GM12801 (cell line): ENCODE results near the gene WWOX.

ENCODE experiments used
- CTCF ChIP-seq: IDR thresholded peaks from one replicate; pipeline ENCODE4 v1.5.1; 2011; ENCODE audit warnings: control low read depth; ENCODE audit not compliant: insufficient read length; ENCODE audit errors: extremely low read depth

WWOX gene

GRCh38 chr16:79209308-79209707, 1109.9 kb downstream of the WWOX start:
- TF ChIP-seq CTCF: no peak

GRCh38 chr16:79210607-79211006, 1111.2 kb downstream of the WWOX start:
- TF ChIP-seq CTCF: no peak

- TF ChIP-seq CTCF: no peak
Observed at GRCh38 chr16:79211586-79211985, 1112.1 kb downstream of the WWOX start.

DNA sequence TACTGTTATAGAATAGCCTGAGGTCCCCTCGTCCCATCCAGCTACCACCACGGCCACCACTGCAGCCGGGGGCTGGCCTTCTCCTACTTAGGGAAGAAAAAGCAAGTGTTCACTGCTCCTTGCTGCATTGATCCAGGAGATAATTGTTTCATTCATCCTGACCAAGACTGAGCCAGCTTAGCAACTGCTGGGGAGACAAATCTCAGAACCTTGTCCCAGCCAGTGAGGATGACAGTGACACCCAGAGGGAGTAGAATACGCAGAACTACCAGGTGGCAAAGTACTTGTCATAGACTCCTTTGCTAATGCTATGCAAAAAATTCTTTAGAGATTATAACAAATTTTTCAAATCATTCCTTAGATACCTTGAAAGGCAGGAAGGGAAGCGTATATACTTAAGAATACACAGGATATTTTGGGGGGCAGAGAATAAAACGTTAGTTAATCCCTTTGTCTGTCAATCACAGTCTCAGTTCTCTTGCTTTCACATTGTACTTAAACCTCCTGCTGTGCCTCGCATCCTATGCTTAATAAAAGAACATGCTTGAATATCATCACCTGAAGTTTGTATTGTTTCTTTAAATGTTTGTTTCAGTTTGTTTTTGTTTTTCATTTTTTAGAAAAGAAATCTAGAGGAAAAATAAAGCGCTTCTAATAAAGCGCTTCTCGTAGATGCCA, 1112.8 kb downstream of the WWOX start:
- TF ChIP-seq CTCF: no peak

DNA sequence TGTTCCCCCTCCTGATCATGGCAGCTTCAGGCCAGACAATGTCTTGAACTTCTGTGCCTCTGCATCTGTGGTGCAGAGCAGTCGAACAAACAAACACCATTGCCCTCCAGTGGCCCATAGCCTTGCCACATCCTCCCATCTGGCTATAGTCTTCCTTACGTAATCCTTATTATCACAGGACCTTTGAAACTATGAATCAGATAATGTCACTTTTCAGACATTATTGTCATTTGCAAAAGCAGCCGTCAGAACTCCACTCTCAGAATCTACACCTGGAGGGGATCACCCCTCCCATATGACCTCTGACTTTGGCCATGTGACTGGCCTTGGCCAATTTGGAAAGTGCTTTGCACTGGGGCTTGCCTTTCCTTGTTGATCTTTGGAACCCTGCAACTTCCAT, 1113.8 kb downstream of the WWOX start:
- no peak for TF ChIP-seq CTCF

DNA sequence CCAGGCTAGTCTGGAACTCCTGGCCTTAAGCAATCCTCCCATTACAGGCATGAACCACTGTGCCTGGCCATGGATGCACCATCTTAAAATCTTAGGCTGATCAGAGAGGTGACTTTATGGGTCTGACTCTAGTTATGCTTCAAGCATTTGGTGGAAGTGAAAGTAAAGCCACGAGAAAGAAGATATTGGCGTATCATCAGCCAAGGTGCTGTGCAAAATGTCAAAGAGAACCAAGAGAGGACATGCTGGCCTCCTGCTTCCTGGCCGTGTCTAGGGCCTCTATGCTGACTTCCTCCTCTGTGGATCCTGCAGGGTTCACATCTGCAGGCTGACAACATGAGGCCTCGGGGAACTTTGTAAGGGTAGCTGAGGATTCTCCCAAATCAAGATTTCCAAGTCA, 1115.8 kb downstream of the WWOX start:
- no peak for TF ChIP-seq CTCF

DNA sequence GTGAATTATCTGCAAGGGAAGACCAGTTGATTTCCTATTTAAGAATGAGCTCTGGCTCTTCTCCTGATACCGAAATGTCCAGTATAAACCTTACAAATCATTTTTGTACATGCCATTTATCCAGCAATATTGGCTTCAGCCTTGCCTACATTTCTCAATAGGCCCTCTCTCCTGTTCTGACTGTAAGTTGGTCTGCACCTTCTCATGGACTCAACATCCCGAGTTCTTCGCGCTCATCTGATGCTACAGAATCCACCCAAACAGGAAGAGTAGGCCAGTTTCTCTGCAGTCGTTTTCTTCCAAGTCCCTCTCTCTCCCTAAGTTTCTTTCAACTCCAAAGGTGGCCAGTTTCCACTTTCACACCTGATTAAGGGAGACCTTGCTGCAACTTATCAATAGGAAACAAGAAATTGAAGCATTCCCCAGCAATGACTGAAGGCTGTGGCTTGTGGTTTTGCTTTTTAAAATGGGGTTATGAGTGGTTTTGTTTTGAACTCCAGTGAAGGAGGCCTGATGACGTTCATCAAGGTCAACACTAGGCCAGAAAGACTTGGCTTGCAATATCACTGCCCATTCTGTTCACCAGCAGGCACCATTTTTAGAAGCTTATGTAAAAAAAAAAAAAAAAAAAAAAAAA, 1118.0 kb downstream of the WWOX start:
- no peak for TF ChIP-seq CTCF

- TF ChIP-seq CTCF: no peak
Observed at GRCh38 chr16:79218351-79218750, 1118.9 kb downstream of the WWOX start.
